PFSK-1 (cell line): ENCODE results near the gene TBCE.

Source experiments
- FOXP2 ChIP-seq: optimal IDR thresholded peaks from 2 replicates; pipeline ENCODE3; 2011; ENCODE audit warnings: borderline replicate concordance, control low read depth, inconsistent platforms; ENCODE audit not compliant: insufficient read depth; ENCODE audit errors: extremely low read length, extremely low read depth
- POLR2AphosphoS5 ChIP-seq: IDR thresholded peaks from 2 replicates; pipeline ENCODE4 v1.6.1; 2012; ENCODE audit warnings: low read depth, mild to moderate bottlenecking, control low read depth, low read length, moderate library complexity
- SIN3A ChIP-seq: IDR thresholded peaks from 2 replicates; pipeline ENCODE4 v1.6.1; 2012; ENCODE audit warnings: mild to moderate bottlenecking, low read length, moderate library complexity, borderline replicate concordance; ENCODE audit not compliant: insufficient read depth
- TAF1 ChIP-seq: IDR thresholded peaks from 2 replicates; pipeline ENCODE4 v1.6.1; 2012; ENCODE audit warnings: low read length, control low read depth, borderline replicate concordance; ENCODE audit not compliant: insufficient read depth
- TF ChIP-seq, protein P1 (sequence below), 2 experiments: IDR thresholded peaks; 2 replicates each; pipeline versions ENCODE4 v1.6.1 to v1.8.0; 2011 to 2012; ENCODE audit warnings: low read depth in 2 of 2, low read length in 2 of 2, control low read depth in 1 of 2, inconsistent platforms in 1 of 2, mild to moderate bottlenecking in 1 of 2, moderate library complexity in 1 of 2; ENCODE audit not compliant: insufficient read depth in 1 of 2

DNA sequence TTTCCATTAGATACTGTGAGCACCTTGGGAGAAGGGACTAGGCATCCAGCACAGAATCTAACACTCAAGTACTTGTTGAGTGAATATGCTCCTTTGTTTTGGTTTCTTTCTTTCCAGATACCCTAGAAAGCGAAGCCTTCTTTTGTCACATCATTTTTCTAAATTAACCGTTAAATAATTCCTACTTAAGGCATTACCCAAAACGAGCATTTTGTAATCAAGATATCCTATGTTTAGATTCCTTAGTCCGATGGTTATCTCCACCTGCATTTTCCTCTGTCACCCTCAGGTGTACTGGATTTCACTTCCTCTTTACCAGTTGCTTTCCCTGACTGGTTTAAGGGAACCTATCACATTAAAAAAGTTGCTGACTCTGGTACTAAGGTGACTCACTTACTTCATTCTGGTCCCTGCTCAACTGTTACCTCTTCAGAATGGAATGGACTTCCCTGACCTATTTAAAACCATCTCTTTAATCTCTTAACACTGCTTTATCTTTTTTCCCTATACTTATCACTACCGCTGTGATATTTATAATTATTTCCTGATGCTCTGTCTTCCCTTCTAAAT, 133.8 kb downstream of the TBCE start:
- no peak for TF ChIP-seq TAF1
- TF ChIP-seq POLR2AphosphoS5 = no peak
- no peak for TF ChIP-seq SIN3A
- TF ChIP-seq, protein P1, sequence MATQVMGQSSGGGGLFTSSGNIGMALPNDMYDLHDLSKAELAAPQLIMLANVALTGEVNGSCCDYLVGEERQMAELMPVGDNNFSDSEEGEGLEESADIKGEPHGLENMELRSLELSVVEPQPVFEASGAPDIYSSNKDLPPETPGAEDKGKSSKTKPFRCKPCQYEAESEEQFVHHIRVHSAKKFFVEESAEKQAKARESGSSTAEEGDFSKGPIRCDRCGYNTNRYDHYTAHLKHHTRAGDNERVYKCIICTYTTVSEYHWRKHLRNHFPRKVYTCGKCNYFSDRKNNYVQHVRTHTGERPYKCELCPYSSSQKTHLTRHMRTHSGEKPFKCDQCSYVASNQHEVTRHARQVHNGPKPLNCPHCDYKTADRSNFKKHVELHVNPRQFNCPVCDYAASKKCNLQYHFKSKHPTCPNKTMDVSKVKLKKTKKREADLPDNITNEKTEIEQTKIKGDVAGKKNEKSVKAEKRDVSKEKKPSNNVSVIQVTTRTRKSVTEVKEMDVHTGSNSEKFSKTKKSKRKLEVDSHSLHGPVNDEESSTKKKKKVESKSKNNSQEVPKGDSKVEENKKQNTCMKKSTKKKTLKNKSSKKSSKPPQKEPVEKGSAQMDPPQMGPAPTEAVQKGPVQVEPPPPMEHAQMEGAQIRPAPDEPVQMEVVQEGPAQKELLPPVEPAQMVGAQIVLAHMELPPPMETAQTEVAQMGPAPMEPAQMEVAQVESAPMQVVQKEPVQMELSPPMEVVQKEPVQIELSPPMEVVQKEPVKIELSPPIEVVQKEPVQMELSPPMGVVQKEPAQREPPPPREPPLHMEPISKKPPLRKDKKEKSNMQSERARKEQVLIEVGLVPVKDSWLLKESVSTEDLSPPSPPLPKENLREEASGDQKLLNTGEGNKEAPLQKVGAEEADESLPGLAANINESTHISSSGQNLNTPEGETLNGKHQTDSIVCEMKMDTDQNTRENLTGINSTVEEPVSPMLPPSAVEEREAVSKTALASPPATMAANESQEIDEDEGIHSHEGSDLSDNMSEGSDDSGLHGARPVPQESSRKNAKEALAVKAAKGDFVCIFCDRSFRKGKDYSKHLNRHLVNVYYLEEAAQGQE (IDR thresholded peaks at IDR 0.05; ENCODE audit: insufficient read depth in 1 of 2, low read depth in 2 of 2, low read length in 2 of 2) = no peak
- no peak for TF ChIP-seq FOXP2
